Adrenal gland (tissue), 12 donors: ENCODE measurements around the gene PELI1. TPM values are rescaled to one million over a fixed set of nuclear protein-coding genes. Genes with fewer than 3 reads are reported as not detected.

ENCODE experiments used
- DNase-seq, 7 donors: peaks; one replicate each; pipeline ENCODE4 v3.0.0-alpha.2; 2019 to 2020
- H3K27ac ChIP-seq, 5 donors: fragments of 200-600 bp; sonication (generic) in 4 of 5; 1 replicate in 3 of 5; 2 replicates in 2 of 5; pipeline versions ENCODE4 v1.5.1 to v1.8.0; 2016 to 2020; ENCODE audit warnings: mild to moderate bottlenecking in 1 of 5
- H3K27me3 ChIP-seq: fragments of 200-600 bp; 2 replicates; pipeline ENCODE4 v1.8.0; 2021
- H3K36me3 ChIP-seq, 2 donors: fragments of 200-600 bp; replicated peaks in 1 of 2; 1 replicate in 1 of 2; 2 replicates in 1 of 2; pipeline versions ENCODE4 v1.5.1 to v1.8.0; 2018 to 2022
- H3K4me1 ChIP-seq, 2 donors: fragments of 200-600 bp; replicated peaks in 1 of 2; 1 replicate in 1 of 2; 2 replicates in 1 of 2; pipeline versions ENCODE4 v1.5.1 to v1.8.0; 2018 to 2021
- H3K4me3 ChIP-seq, 4 donors: fragments of 200-600 bp; sonication (generic) in 3 of 4; one replicate each; pipeline ENCODE4 v1.5.1; 2016 to 2018
- H3K9me3 ChIP-seq, 3 donors: fragments of 200-600 bp; sonication (generic) in 1 of 3; replicated peaks in 1 of 3; 1 replicate in 2 of 3; 2 replicates in 1 of 3; pipeline versions ENCODE4 v1.5.1 to v1.8.0; 2016 to 2021
- POLR2A ChIP-seq, 2 donors: fragments of 450-650 bp; IDR thresholded peaks; one replicate each; pipeline ENCODE4 v1.6.1; 2017; ENCODE audit warnings: antibody characterized with exemption in 2 of 2, mild to moderate bottlenecking in 2 of 2, moderate library complexity in 1 of 2
- WGBS, 4 donors: extraction: QIAGEN DNeasy Blood & Tissue Kit in 2 of 4; methylation state at CpG; one replicate each; pipeline versions ENCODE4 v1.1.5 to v1.1.7; 2013 to 2017; 5-methylcytosine and 5-hydroxymethylcytosine counted together
- intact Hi-C, 2 donors: fragments of 100-400 bp; cut with DNase I; formaldehyde crosslinking; loops; one replicate each; pipeline versions ENCODE4 v1.14.1 to v1.15.0; 2022 to 2023
- polyA plus RNA-seq, 3 donors: library from polyadenylated mRNA; stranded (reverse); fragments of 200-250 nt in 2 of 3; fragments of 350-450 nt in 1 of 3; fragmentation: Illumina TruSeq in 1 of 3; extraction: RNeasy Lipid Tissue Mini Kit (QIAGEN cat#74804) in 1 of 3; gene quantifications; one replicate each; pipeline ENCODE4 v1.2.3, GENCODE V29; 2013 to 2014
- total RNA-seq, 9 donors: library from RNA; depleted of rRNA in 4 of 9; stranded (reverse); fragments of >200 nt in 4 of 9; fragments of 120-200 nt in 1 of 9; fragmentation: NEBNext Ultra II Directional in 1 of 9; extraction: Animal tissue kit (Norgen Biotek cat#: 25700) in 1 of 9; gene quantifications; one replicate each; pipeline versions ENCODE4 v1.1.0 to v1.2.4, GENCODE V29; 2013 to 2023
- TF ChIP-seq, protein P1 (sequence below), 6 experiments: fragments of 450-650 bp in 4 of 6; fragments of 200-600 bp in 2 of 6; sonication (generic) in 1 of 6; IDR thresholded peaks; 1 replicate in 5 of 6; 2 replicates in 1 of 6; pipeline versions ENCODE4 v1.5.1 to v1.8.0; 2016 to 2021; ENCODE audit warnings: antibody characterized with exemption in 6 of 6, mild to moderate bottlenecking in 2 of 6, moderate library complexity in 1 of 6
- donor health status: healthy with polysubstance abuse.
- donor health status: Bipolar disorder and iron deficiency.
- donor health status: DM: yes; HTN: yes; CAD: no.
- donor health status: DM: no; HTN: no; CAD: no.
- donor health status: DM: no; HTN: no; CAD: no.
- donor health status: DM: yes; HTN: yes; CAD: no.

Gene PELI1
- total and polyA plus RNA-seq, 12 donors, result 6.3 to 32.9 (median 13.7) TPM

DNA sequence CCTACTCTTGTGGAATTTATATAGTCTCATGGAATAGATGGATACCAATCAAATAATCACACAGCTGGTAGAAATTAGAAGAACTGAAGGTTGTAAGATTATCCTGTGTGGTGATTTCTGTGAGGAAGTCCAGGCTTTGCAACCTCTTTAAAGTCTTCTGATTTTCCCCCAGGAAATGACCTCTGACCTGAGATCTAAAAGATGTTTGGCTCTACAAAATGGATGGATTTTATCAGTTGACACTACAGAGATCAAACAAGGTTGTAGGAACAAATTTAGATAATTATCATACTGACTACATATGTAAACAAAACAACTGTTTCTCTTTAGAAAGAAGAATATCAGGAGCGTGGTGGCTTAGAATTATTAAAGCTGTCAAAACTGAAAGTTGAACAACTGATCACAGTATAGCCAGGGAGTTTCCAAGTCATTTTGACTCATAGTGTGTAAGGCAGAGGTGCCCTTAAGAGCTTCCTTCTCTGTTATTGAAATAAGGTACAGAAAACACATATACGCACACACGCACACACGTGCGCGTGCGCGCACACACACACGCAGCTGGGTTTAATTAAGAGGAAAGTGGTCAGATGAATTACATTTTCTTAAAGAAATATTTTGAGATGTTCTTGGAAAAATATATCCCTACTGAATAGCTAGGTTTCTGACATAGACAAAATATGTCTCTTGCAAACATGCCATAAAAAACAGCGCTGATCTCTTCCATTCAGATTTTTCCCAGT is 35.5 kb upstream of the PELI1 start:
- TF ChIP-seq POLR2A (IDR thresholded peaks at IDR 0.05), result no peak
- TF ChIP-seq, protein P1, sequence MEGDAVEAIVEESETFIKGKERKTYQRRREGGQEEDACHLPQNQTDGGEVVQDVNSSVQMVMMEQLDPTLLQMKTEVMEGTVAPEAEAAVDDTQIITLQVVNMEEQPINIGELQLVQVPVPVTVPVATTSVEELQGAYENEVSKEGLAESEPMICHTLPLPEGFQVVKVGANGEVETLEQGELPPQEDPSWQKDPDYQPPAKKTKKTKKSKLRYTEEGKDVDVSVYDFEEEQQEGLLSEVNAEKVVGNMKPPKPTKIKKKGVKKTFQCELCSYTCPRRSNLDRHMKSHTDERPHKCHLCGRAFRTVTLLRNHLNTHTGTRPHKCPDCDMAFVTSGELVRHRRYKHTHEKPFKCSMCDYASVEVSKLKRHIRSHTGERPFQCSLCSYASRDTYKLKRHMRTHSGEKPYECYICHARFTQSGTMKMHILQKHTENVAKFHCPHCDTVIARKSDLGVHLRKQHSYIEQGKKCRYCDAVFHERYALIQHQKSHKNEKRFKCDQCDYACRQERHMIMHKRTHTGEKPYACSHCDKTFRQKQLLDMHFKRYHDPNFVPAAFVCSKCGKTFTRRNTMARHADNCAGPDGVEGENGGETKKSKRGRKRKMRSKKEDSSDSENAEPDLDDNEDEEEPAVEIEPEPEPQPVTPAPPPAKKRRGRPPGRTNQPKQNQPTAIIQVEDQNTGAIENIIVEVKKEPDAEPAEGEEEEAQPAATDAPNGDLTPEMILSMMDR (IDR thresholded peaks at IDR 0.05), result no peak
- intact Hi-C loops, result no loop called here
- Histone ChIP-seq H3K27me3 (no peaks in the 10 kb centered on the region), H3K9me3 (no peaks in the 10 kb centered on the region), H3K4me1 (peaks cover 0 to 13% of the 10 kb centered on the region in 2 donors), H3K36me3 (no peaks in the 10 kb centered on the region), H3K4me3 (no peak overlapping the region), H3K27ac (no peak overlapping the region)
- DNase-seq, result no peak
- 77 to 86% (median 82%) methylated on average over 10 of the region's 10 CpGs for WGBS, 4 donors

DNA sequence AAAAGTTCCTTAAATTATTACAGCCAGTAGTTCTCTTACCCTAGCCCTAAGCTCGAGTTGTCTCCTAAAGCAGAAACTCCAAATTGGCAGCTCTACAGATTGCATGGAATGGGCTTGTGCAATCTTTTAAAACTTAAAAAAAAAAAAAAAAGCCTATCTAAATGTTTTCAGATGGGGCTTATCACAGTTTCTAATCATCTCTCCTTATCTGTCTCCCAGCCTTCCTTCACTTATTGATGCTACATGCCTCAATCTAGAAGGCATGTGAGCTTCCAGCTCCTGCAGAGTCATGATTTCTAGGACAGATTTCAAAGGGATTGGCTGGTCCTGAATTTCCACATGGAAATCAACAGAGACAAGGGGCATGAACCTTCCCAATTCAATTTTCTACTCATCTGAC is 33.1 kb upstream of the PELI1 start:
- peak in 2 of 7 donors; percentile 28 to 31 for DNase-seq
- Histone ChIP-seq H3K9me3 (no peaks in the 10 kb centered on the region), H3K4me3 (no peak overlapping the region), H3K27me3 (no peaks in the 10 kb centered on the region), H3K27ac (no peak overlapping the region), H3K4me1 (peaks cover 0 to 13% of the 10 kb centered on the region in 2 donors), H3K36me3 (no peaks in the 10 kb centered on the region)
- intact Hi-C loops, result no loop called here
- 13 to 33% (median 15%) methylated on average over 1 of the region's 1 CpG for WGBS, 4 donors
- TF ChIP-seq POLR2A (IDR thresholded peaks at IDR 0.05), result no peak
- TF ChIP-seq, protein P1 (IDR thresholded peaks at IDR 0.05), result no peak

DNA sequence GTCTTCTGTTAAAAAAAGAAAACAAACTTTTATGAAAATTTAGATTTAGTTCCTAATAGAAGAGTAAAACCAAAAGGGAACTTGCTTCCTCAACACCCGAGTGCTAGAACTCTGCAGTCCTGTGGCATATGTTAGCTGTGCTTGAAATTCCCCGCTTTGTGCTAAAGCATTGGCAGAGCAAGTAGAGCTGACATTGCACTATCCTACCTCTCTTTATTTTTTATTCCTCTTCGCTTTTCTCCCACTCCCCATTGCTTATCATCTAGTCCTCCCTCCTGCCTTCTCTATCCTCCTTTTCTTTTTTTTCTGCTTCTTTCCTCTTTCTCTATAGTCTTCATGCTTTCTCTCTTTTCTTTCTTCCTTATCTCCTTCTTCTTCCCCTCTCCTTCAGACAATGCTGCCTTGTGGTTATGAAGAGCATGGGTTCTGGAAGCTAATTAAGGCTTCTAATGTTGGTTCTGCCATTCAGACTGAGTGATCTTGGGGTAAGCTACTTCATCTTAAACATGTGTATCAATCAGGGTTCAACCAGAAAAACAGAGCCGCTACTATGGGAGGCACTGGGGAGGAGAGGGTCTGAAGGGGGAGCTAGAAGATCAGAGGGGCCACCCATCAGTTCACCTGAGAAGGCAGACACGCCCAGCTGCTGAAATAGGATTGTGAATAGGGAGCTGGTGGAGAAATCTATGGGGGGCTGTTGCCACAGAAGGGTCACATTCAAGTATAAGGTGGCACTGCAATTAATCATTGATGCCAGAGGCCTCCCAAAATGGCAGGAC is 31.4 kb upstream of the PELI1 start:
- Histone ChIP-seq H3K27me3 (no peaks in the 10 kb centered on the region), H3K4me3 (no peak overlapping the region), H3K27ac (no peak overlapping the region), H3K4me1 (peaks cover 0 to 13% of the 10 kb centered on the region in 2 donors), H3K36me3 (no peaks in the 10 kb centered on the region), H3K9me3 (no peaks in the 10 kb centered on the region)
- intact Hi-C loops, result no loop called here
- peak in 1 of 7 donors; percentile 6 for DNase-seq
- WGBS, 4 donors, result 82 to 91% (median 87%) methylated on average over 5 of the region's 5 CpGs
- no peak for TF ChIP-seq POLR2A (IDR thresholded peaks at IDR 0.05)
- TF ChIP-seq, protein P1 (IDR thresholded peaks at IDR 0.05), result no peak
